CD4-positive, alpha-beta T cell treated with Interferon alpha-2 for 1 hour (primary cell): ENCODE data around the gene ALOX15B.
"Not testable (repeated sequence)": the region's sequence is repeated elsewhere in the genome, so short reads cannot be mapped to it uniquely, and the experiment has no call there.

Experiments
- DNase-seq, 2 donors: peaks; one replicate each; pipeline ENCODE4 v3.0.0-alpha.2; 2020 to 2022

The ALOX15B gene

GRCh38 chr17:8041249-8041928 is 2.5 kb downstream of the ALOX15B start:
- DNase-seq = peak; percentile 51 to 58

- DNase-seq = no peak
Observed at GRCh38 chr17:8041979-8042378, 3.1 kb downstream of the ALOX15B start.

- DNase-seq = no peak
Observed at GRCh38 chr17:8044819-8045810, 6.3 kb downstream of the ALOX15B start.

GRCh38 chr17:8046306-8046928 is 7.6 kb downstream of the ALOX15B start:
- no peak for DNase-seq

GRCh38 chr17:8046929-8047768 is 8.3 kb downstream of the ALOX15B start:
- no peak for DNase-seq

- no peak for DNase-seq
Observed at GRCh38 chr17:8047769-8048110, 8.9 kb downstream of the ALOX15B start.

- no peak for DNase-seq
Observed at GRCh38 chr17:8048236-8048635, 9.4 kb downstream of the ALOX15B start.

GRCh38 chr17:8048736-8049135 is 9.9 kb downstream of the ALOX15B start:
- no peak for DNase-seq

- no peak for DNase-seq
Observed at GRCh38 chr17:8051831-8052230, 13.0 kb downstream of the ALOX15B start.

- DNase-seq = no peak
Observed at GRCh38 chr17:8052256-8053252, 13.7 kb downstream of the ALOX15B start.

- no peak for DNase-seq
Observed at GRCh38 chr17:8053600-8053999, 14.7 kb downstream of the ALOX15B start.

- no peak for DNase-seq
Observed at GRCh38 chr17:8055851-8056231, 17.0 kb downstream of the ALOX15B start.

- peak; percentile 37 to 50 for DNase-seq
Observed at GRCh38 chr17:8056232-8056975, 17.5 kb downstream of the ALOX15B start.

GRCh38 chr17:8056976-8057625 is 18.2 kb downstream of the ALOX15B start:
- no peak for DNase-seq

- peak; percentile 69 to 84 for DNase-seq
Observed at GRCh38 chr17:8057691-8058114, 18.8 kb downstream of the ALOX15B start.

GRCh38 chr17:8059131-8059530 is 20.3 kb downstream of the ALOX15B start:
- no peak for DNase-seq

- DNase-seq = peak; percentile 68 to 86
Observed at GRCh38 chr17:8060274-8060673, 21.4 kb downstream of the ALOX15B start.

- DNase-seq = not testable (repeated sequence)
Observed at GRCh38 chr17:8061851-8062250, 23.0 kb downstream of the ALOX15B start.

GRCh38 chr17:8062435-8062806 is 23.6 kb downstream of the ALOX15B start:
- no peak for DNase-seq
